Heart left ventricle (tissue), 16 donors: Measurements from ENCODE around the gene GLYR1. TPM values are rescaled to one million over a fixed set of nuclear protein-coding genes. Genes with fewer than 3 reads are reported as not detected.

Experiments
- ATAC-seq, 4 donors: fragments of 200-7000 bp; cut with Tn5 transposase; one replicate each; pipeline ENCODE4 v1.9.1; 2020 to 2022; ENCODE audit warnings: moderate library complexity in 4 of 4, mild to moderate bottlenecking in 3 of 4, moderate number of reproducible peaks in 1 of 4
- DNase-seq, 5 donors: peaks; one replicate each; pipeline ENCODE4 v3.0.0-alpha.2; 2020
- H3K27ac ChIP-seq, 12 donors: fragments of 200-600 bp; sonication (generic) in 4 of 12; one replicate each; pipeline versions ENCODE4 v1.5.0 to v1.8.0; 2016 to 2022; ENCODE audit warnings: mild to moderate bottlenecking in 2 of 12
- H3K27me3 ChIP-seq, 9 donors: fragments of 200-600 bp; sonication (generic) in 2 of 9; one replicate each; pipeline versions ENCODE4 v1.5.1 to v1.8.0; 2016 to 2022; ENCODE audit warnings: mild to moderate bottlenecking in 3 of 9
- H3K36me3 ChIP-seq, 9 donors: fragments of 200-600 bp; sonication (generic) in 2 of 9; one replicate each; pipeline versions ENCODE4 v1.5.0 to v1.8.0; 2018 to 2022; ENCODE audit warnings: mild to moderate bottlenecking in 2 of 9
- H3K4me1 ChIP-seq, 12 donors: fragments of 200-600 bp; sonication (generic) in 4 of 12; one replicate each; pipeline versions ENCODE4 v1.5.0 to v1.8.0; 2016 to 2022; ENCODE audit warnings: mild to moderate bottlenecking in 3 of 12
- H3K4me3 ChIP-seq, 12 donors: fragments of 200-600 bp; sonication (generic) in 4 of 12; one replicate each; pipeline versions ENCODE4 v1.5.0 to v1.8.0; 2017 to 2022; ENCODE audit warnings: mild to moderate bottlenecking in 9 of 12, moderate library complexity in 4 of 12
- H3K9me3 ChIP-seq, 12 donors: fragments of 200-600 bp; sonication (generic) in 4 of 12; one replicate each; pipeline versions ENCODE4 v1.5.0 to v1.8.0; 2016 to 2022; ENCODE audit warnings: mild to moderate bottlenecking in 1 of 12
- POLR2A ChIP-seq, 2 donors: fragments of 450-650 bp; IDR thresholded peaks; one replicate each; pipeline ENCODE4 v1.6.1; 2017; ENCODE audit warnings: antibody characterized with exemption in 2 of 2, mild to moderate bottlenecking in 2 of 2, moderate library complexity in 2 of 2
- WGBS, 4 donors: extraction: QIAGEN DNeasy Blood & Tissue Kit in 2 of 4; methylation state at CpG; one replicate each; pipeline versions ENCODE4 v1.1.5 to v1.1.7; 2013 to 2018; 5-methylcytosine and 5-hydroxymethylcytosine counted together
- intact Hi-C, 10 donors: fragments of 100-400 bp; cut with DNase I; formaldehyde crosslinking; loops; one replicate each; pipeline versions ENCODE4 v1.11.1 to v1.14.2; 2022
- polyA plus RNA-seq, 2 donors: library from polyadenylated mRNA; stranded (reverse); fragments of 200-250 nt; gene quantifications; one replicate each; pipeline ENCODE4 v1.2.3, GENCODE V29; 2013
- total RNA-seq, 9 donors: library from RNA; depleted of rRNA in 2 of 9; stranded (reverse); fragments of >200 nt in 2 of 9; fragmentation: NEBNext Ultra II Directional in 3 of 9; extraction: Animal tissue kit (Norgen Biotek cat#: 25700) in 3 of 9; gene quantifications; one replicate each; pipeline versions ENCODE4 v1.1.0 to v1.2.4, GENCODE V29; 2016 to 2023
- TF ChIP-seq, protein P1 (sequence below), 12 donors: fragments of 200-600 bp; sonication (generic) in 4 of 12; IDR thresholded peaks; one replicate each; pipeline versions ENCODE4 v1.5.0 to v1.8.0; 2018 to 2022; ENCODE audit warnings: antibody characterized with exemption in 12 of 12, mild to moderate bottlenecking in 5 of 12
- donor health status: ischemic (EF 13 %, LVEDD 7.1; RV severe dilation, severe dysfunction).
- donor health status: healthy with polysubstance abuse.
- donor health status: DM: no; HTN: yes; CAD: no.
- donor health status: DM: no; HTN: no; CAD: no.
- donor health status: ischemic (EF 25% LVEDD 6.9; RV normal size, moderate dysfunction).
- donor health status: ischemic (EF 25% LVEDD 5.7; RV mildly dilated, moderate dysfunction).
- donor health status: healthy.
- donor health status: DM: yes; HTN: yes; CAD: no.
- donor health status: ischemic (EF 35%, LVEDD 5.7; RV mildly dilated, moderate dysfunction).
- donor health status: nonischemic (EF 11% LVEDD 7.7; RV severe dilation, severe dysfunction).
- donor health status: DM: yes; HTN: yes; CAD: no.
- donor health status: PGD.
- donor health status: ischemic (EF 29% LVEDD 5.4; RV normal size, mild dysfunction).
- donor health status: nonischemic (EF 23%, LVEDD 6.1; RV moderate dilation, normal function).

The GLYR1 gene
- total and polyA plus RNA-seq, 11 donors, result 51.3 to 96.6 (median 74.9) TPM

DNA sequence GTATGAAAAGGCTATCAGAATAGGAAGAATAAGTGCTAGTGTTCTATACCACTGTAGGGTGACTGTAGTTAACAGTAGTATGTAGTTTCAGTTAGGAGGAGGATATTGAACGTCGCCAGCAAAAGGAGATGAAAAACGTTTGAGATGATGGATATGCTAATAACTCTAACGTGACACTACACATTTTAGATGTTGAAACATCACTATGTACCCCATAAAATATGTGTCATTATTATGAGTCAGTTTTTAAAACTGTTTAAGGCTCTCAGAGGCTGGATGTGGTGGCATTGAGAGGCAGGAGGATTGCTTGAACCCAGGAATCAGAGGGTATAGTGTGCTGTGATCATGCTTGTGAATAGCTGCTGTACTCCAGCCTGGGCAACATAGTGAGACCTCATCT, 32.0 kb upstream of the GLYR1 start:
- 77 to 81% (median 77%) methylated on average over 4 of the region's 4 CpGs for WGBS, 4 donors
- no peak overlapping the region for H3K4me3 ChIP-seq
- no peak for ATAC-seq
- H3K36me3 ChIP-seq, result peaks cover 13 to 100% (median 96%) of the 10 kb centered on the region in 9 donors
- peaks cover 0 to 18% (median 11%) of the 10 kb centered on the region in 12 donors for H3K4me1 ChIP-seq
- TF ChIP-seq, protein P1, sequence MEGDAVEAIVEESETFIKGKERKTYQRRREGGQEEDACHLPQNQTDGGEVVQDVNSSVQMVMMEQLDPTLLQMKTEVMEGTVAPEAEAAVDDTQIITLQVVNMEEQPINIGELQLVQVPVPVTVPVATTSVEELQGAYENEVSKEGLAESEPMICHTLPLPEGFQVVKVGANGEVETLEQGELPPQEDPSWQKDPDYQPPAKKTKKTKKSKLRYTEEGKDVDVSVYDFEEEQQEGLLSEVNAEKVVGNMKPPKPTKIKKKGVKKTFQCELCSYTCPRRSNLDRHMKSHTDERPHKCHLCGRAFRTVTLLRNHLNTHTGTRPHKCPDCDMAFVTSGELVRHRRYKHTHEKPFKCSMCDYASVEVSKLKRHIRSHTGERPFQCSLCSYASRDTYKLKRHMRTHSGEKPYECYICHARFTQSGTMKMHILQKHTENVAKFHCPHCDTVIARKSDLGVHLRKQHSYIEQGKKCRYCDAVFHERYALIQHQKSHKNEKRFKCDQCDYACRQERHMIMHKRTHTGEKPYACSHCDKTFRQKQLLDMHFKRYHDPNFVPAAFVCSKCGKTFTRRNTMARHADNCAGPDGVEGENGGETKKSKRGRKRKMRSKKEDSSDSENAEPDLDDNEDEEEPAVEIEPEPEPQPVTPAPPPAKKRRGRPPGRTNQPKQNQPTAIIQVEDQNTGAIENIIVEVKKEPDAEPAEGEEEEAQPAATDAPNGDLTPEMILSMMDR (IDR thresholded peaks at IDR 0.05), result no peak
- no peak for TF ChIP-seq POLR2A (IDR thresholded peaks at IDR 0.05)
- H3K27me3 ChIP-seq, result no peaks in the 10 kb centered on the region
- no peak overlapping the region for H3K27ac ChIP-seq
- no peaks in the 10 kb centered on the region for H3K9me3 ChIP-seq
- DNase-seq, result no peak
- intact Hi-C loops, result loop anchor here in 1 of 10 donors (10.0 kb wide), 1 partner anchor 144 kb away; the partner anchor contains the start of genes ANKS3 and DNAAF8

DNA sequence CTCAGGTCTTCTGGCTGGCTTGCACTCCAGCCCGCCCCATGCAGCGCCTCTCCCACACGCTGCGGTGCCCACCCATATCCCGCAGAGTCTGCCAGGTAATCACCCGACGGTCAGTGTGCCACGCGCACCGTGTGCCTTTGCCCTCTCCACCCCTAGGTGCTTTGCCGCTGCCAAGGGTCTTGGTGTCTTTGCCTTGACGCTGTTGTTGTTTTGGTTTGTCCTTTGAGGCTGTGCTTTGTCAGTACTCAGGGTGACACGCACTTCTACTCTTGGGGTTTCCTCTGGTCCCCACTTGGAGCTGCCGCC, 30.2 kb upstream of the GLYR1 start:
- DNase-seq (no peak), ATAC-seq (no peak)
- Histone ChIP-seq H3K27me3 (no peaks in the 10 kb centered on the region), H3K4me3 (no peak overlapping the region), H3K4me1 (peaks cover 0 to 10% (median 6%) of the 10 kb centered on the region in 12 donors), H3K36me3 (peaks cover 9 to 100% (median 98%) of the 10 kb centered on the region in 9 donors), H3K9me3 (no peaks in the 10 kb centered on the region), H3K27ac (no peak overlapping the region)
- intact Hi-C loops, result loop anchor here in 1 of 10 donors (10.0 kb wide), 1 partner anchor 143 kb away; the partner anchor contains the start of genes ANKS3 and DNAAF8
- 90 to 97% (median 94%) methylated on average over 14 of the region's 14 CpGs for WGBS, 4 donors
- TF ChIP-seq POLR2A (IDR thresholded peaks at IDR 0.05), result no peak
- TF ChIP-seq, protein P1 (IDR thresholded peaks at IDR 0.05), result no peak

DNA sequence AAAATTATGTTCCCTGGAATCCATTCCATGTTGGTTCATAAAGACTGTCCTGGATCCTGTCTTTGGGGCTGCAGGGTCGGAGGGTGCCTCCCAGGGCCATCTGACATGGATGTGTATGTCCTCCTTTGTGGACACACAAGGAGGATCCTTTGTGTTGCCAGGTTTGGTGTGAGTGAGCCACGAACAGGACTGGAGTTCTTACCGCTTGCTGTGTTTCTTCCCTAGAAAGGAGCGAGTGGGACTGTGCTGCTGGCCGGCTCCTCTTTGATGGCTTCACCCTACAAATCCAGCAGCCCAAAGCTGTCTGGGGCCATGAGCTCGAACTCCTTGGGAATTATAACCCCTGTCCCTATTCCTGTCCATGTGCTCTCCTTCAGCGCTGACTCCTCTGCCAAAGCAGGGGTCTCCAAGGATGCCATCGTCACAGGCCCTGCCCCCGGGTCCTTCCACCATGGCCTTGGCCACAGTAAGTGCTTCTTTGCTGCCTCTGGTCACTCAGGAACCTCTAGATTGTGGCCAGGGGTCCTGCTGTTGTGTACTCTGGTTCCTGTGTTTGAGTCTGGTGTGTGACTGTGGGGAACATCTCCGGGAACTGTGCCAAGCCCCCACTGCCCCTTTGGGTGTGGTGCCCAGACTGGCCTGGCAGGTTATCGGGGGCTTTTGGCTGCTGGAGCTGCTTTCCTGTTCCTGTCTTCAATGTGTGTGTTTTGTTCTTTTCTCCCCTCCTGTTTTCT, 29.7 kb upstream of the GLYR1 start:
- H3K4me3 ChIP-seq, result no peak overlapping the region
- peaks cover 9 to 100% (median 100%) of the 10 kb centered on the region in 9 donors for H3K36me3 ChIP-seq
- H3K9me3 ChIP-seq, result no peaks in the 10 kb centered on the region
- intact Hi-C loops, result loop anchor here in 1 of 10 donors (10.0 kb wide), 1 partner anchor 142 kb away; the partner anchor contains the start of genes ANKS3 and DNAAF8
- peaks cover 0 to 5% (median 1%) of the 10 kb centered on the region in 12 donors for H3K4me1 ChIP-seq
- ATAC-seq, result no peak
- no peaks in the 10 kb centered on the region for H3K27me3 ChIP-seq
- TF ChIP-seq, protein P1 (IDR thresholded peaks at IDR 0.05), result no peak
- no peak for TF ChIP-seq POLR2A (IDR thresholded peaks at IDR 0.05)
- H3K27ac ChIP-seq, result no peak overlapping the region
- 83 to 90% (median 86%) methylated on average over 10 to 11 of the region's 11 CpGs for WGBS, 4 donors
- no peak for DNase-seq

DNA sequence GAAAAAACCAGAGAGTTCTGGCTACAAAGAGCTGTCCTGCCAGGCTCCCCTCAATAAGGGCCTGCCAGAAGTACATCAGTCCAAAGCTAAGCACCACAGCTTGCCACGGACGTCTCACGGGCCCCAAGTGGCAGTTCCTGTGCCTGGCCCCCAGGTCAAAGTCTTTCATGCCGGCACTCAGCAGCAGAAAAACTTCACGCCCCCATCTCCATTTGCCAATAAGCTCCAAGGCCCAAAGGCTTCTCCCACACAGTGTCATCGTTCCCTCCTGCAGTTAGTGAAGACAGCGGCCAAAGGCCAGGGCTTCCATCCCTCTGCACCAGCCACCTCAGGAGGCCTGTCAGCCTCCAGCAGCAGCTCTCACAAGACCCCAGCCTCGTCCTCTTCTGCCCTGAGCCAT, 27.6 kb upstream of the GLYR1 start:
- WGBS, 4 donors, result 85 to 90% (median 89%) methylated on average over 5 to 8 of the region's 8 CpGs
- Histone ChIP-seq H3K4me1 (peaks cover 0 to 4% (median 0%) of the 10 kb centered on the region in 12 donors), H3K27ac (no peak overlapping the region), H3K36me3 (peaks cover 0 to 100% (median 100%) of the 10 kb centered on the region in 9 donors), H3K27me3 (no peaks in the 10 kb centered on the region), H3K4me3 (no peak overlapping the region), H3K9me3 (no peaks in the 10 kb centered on the region)
- ATAC-seq (peak in 1 of 4 donors; percentile 19), DNase-seq (no peak)
- TF ChIP-seq, protein P1 (IDR thresholded peaks at IDR 0.05), result no peak
- no peak for TF ChIP-seq POLR2A (IDR thresholded peaks at IDR 0.05)
- intact Hi-C loops, result loop anchor here in 1 of 10 donors (10.0 kb wide), 1 partner anchor 140 kb away; the partner anchor contains the start of genes ANKS3 and DNAAF8
